HUES64 (cell line): Measurements from ENCODE around the gene OR5C1. TPM values are rescaled to one million over a fixed set of nuclear protein-coding genes. Genes with fewer than 3 reads are reported as not detected.

Experiments
- H3K27ac ChIP-seq: 2 replicates; pipeline ENCODE4 v1.7.0; 2013; ENCODE audit warnings: low read depth, low read length, inconsistent platforms
- H3K27me3 ChIP-seq: 2 replicates; pipeline ENCODE4 v1.6.1; 2013; ENCODE audit warnings: mild to moderate bottlenecking, low read length; ENCODE audit not compliant: insufficient read depth
- H3K36me3 ChIP-seq: 2 replicates; pipeline ENCODE4 v1.6.1; 2013; ENCODE audit warnings: mild to moderate bottlenecking, low read length; ENCODE audit not compliant: insufficient read depth
- H3K4me1 ChIP-seq: 2 replicates; pipeline ENCODE4 v1.6.1; 2013; ENCODE audit warnings: mild to moderate bottlenecking, low read length, moderate library complexity; ENCODE audit not compliant: insufficient read depth
- H3K4me3 ChIP-seq: 2 replicates; pipeline ENCODE4 v1.5.1; 2013; ENCODE audit warnings: mild to moderate bottlenecking, low read length, moderate library complexity
- H3K9ac ChIP-seq: 2 replicates; pipeline ENCODE4 v1.6.1; 2013; ENCODE audit warnings: mild to moderate bottlenecking, low read depth, low read length
- H3K9me3 ChIP-seq: 2 replicates; pipeline ENCODE4 v1.6.1; 2013; ENCODE audit warnings: low read depth, low read length; ENCODE audit not compliant: insufficient read depth
- WGBS: fragments of 150-250, 120-280 bp; methylation state at CpG from one replicate; pipeline ENCODE4 v1.1.7; 2013; ENCODE audit warnings: missing lambda C conversion rate; 5-methylcytosine and 5-hydroxymethylcytosine counted together
- polyA plus RNA-seq, 2 experiments: library from polyadenylated mRNA; stranded (reverse); fragments of 50-300 nt; gene quantifications; one replicate each; pipeline ENCODE4 v1.2.3, GENCODE V29; 2013

OR5C1 gene
- polyA plus RNA-seq (2013, experiment 1 of 2), result not detected
- polyA plus RNA-seq (2013, experiment 2 of 2), result not detected

DNA sequence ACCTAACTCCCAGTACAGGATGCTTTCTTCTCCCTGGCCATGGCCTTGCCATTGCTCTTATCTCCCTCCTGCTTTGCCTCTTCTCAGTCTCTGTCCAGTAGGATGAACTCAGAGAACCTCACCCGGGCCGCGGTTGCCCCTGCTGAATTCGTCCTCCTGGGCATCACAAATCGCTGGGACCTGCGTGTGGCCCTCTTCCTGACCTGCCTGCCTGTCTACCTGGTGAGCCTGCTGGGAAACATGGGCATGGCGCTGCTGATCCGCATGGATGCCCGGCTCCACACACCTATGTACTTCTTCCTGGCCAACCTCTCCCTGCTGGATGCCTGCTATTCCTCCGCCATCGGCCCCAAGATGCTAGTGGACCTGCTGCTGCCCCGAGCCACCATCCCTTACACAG is at the start of gene OR5C1:
OR5C1 (plus strand) TSS at position 103 of the 400 bp plus-strand sequence; CDS start at position 103, 0 bp downstream.
- Histone ChIP-seq H3K9ac (no peak within 1 kb of the TSS), H3K4me1 (no peaks in the 10 kb centered on the region), H3K36me3 (no peaks in the 10 kb centered on the region), H3K4me3 (no peak within 1 kb of the TSS), H3K9me3 (0 out of 2 replicates have a peak, but pooled peaks cover 5% of the 10 kb centered on the region), H3K27ac (no peak within 1 kb of the TSS), H3K27me3 (no peaks in the 10 kb centered on the region)
- WGBS, result 91% methylated on average over 12 of the region's 12 CpGs

DNA sequence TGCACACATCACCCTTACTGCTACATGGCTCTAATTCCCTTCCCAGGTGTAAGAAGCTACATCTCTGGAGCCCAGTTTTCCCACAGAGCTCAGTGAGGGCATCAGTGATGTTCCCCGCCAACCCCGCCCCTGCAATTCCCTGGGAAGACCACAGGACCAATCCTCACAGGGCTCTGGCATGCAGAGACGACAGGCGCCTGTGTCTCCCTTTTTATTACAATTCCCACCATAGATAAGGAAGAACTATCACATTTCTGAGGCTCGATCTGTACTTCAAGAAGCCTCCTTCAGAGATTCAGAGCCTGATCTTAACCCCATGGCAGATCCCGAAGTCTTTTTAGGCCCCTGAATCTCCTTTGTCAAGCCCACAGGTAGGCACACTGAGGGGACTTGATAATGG is 46.7 kb upstream of the OR5C1 start, which contains the start of gene OR1L6:
OR1L6 (plus strand) TSS at position 301 of the 400 bp plus-strand sequence. CDS start 7,545 bp downstream, outside the sequence.
- WGBS, result 81% methylated on average over 6 of the region's 6 CpGs
- no peak within 1 kb of the TSS for H3K27ac ChIP-seq
- no peaks in the 10 kb centered on the region for H3K27me3 ChIP-seq
- H3K4me1 ChIP-seq, result no peaks in the 10 kb centered on the region
- H3K4me3 ChIP-seq, result no peak within 1 kb of the TSS
- H3K9me3 ChIP-seq, result peaks cover 69% of the 10 kb centered on the region
- H3K36me3 ChIP-seq, result no peaks in the 10 kb centered on the region
- no peak within 1 kb of the TSS for H3K9ac ChIP-seq

DNA sequence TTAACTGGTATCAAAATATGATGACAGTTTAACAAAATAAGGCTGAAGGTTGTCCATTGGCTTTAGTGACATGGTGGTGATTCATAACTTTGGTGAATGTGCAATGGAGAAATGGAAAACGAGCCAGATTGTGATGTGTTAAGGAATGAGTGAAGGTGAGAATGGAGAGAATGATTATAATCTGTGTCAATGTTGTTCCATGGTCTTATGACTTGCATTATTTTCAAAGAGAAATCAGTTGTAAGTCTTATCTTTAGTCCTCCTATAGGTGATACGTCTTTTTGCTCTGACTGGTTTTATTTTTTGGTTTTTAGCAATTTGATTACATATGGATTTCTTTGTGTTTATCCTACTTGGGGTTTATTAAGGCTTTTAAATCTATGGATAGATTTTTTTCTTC is 33.9 kb upstream of the OR5C1 start:
- WGBS, result 43% methylated on average over 2 of the region's 2 CpGs
- no peak overlapping the region for H3K4me3 ChIP-seq
- H3K4me1 ChIP-seq, result no peaks in the 10 kb centered on the region
- no peaks in the 10 kb centered on the region for H3K36me3 ChIP-seq
- no peak overlapping the region for H3K27ac ChIP-seq
- H3K9me3 ChIP-seq, result peaks cover 76% of the 10 kb centered on the region
- H3K27me3 ChIP-seq, result no peaks in the 10 kb centered on the region
- H3K9ac ChIP-seq, result no peak overlapping the region

DNA sequence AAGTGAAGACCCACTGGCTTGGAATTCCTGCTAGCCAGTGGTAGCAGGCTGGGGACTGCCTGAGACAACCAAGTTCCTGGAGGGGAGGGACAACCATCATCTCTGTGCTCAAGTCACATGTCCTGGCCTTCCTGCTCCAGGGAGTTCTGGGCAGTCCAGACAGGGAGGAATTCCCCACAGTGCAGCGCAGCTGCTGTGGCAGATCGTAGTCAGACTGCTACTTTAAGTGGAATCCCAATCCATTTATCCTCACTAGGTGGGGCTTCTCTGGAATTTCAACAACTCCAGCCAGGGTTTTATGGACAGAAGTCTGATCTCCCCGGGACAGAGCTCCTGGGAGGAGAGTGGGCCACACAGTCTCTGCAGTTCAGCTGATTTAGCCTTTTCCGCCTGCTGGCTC is 20.9 kb upstream of the OR5C1 start:
- no peak overlapping the region for H3K27ac ChIP-seq
- H3K36me3 ChIP-seq, result no peaks in the 10 kb centered on the region
- H3K9ac ChIP-seq, result no peak overlapping the region
- whole genome bisulfite sequencing, result 84% methylated on average over 4 of the region's 4 CpGs
- H3K4me3 ChIP-seq, result no peak overlapping the region
- H3K27me3 ChIP-seq, result no peaks in the 10 kb centered on the region
- H3K9me3 ChIP-seq, result peaks cover 24% of the 10 kb centered on the region
- H3K4me1 ChIP-seq, result no peaks in the 10 kb centered on the region

DNA sequence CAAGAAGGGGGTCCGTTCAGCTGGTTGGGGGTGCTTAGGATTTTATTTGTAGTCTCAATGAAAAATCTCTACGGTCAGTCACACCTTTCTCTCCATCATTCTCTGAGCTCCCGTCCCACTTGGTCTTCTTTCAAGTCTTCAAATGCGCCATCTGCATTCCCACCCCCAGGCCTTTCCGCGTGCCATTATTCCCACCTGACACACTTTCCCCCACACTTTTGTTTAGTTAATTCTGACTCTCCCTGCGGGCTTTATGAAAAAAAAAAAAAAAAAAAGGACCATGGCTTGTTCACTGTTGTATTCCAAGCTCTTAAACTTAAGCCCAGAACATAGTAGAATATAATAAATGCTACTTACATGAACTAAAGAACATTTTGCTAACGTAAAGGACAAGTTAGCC is 11.7 kb upstream of the OR5C1 start:
- no peak overlapping the region for H3K9ac ChIP-seq
- WGBS, result 80% methylated on average over 7 of the region's 8 CpGs
- no peak overlapping the region for H3K4me3 ChIP-seq
- no peaks in the 10 kb centered on the region for H3K27me3 ChIP-seq
- H3K4me1 ChIP-seq, result no peaks in the 10 kb centered on the region
- no peak overlapping the region for H3K27ac ChIP-seq
- H3K9me3 ChIP-seq, result peaks cover 15% of the 10 kb centered on the region
- H3K36me3 ChIP-seq, result no peaks in the 10 kb centered on the region

DNA sequence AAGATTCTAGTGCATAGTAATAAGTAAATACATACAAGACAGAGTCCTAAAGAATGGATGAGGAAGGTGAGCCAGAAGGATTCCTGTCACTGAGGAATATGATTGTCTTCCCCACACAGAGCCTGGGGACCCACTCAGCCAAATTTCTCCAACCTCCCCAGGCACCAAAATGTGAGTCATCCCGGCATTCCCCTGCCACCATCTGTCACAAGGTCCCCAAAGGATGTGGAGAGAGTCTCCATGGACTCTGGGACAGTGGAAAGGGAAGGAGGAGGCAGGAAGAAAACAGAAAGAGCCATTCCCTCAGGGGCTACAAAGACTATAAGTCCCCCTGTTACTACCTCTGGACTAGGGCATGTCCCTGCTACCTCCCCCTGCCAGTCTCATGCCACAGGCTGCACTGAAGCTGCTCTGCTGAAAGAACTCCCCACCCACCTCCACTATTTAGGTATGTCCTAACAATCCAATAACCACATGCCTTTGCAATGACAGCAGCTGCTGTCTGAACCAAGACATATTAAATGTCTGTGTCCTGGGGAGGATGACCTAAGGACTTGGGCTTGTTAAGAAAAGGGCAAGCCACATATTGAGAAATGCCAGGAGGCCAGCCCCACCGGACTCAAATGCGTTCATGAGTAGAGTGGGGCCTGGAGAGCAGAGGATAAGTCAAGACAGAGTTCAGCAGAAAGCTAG is 10.7 kb upstream of the OR5C1 start:
- no peaks in the 10 kb centered on the region for H3K4me1 ChIP-seq
- no peak overlapping the region for H3K27ac ChIP-seq
- no peaks in the 10 kb centered on the region for H3K27me3 ChIP-seq
- no peaks in the 10 kb centered on the region for H3K36me3 ChIP-seq
- no peak overlapping the region for H3K9ac ChIP-seq
- no peak overlapping the region for H3K4me3 ChIP-seq
- WGBS, result 79% methylated on average over 3 of the region's 3 CpGs
- H3K9me3 ChIP-seq, result peaks cover 15% of the 10 kb centered on the region

DNA sequence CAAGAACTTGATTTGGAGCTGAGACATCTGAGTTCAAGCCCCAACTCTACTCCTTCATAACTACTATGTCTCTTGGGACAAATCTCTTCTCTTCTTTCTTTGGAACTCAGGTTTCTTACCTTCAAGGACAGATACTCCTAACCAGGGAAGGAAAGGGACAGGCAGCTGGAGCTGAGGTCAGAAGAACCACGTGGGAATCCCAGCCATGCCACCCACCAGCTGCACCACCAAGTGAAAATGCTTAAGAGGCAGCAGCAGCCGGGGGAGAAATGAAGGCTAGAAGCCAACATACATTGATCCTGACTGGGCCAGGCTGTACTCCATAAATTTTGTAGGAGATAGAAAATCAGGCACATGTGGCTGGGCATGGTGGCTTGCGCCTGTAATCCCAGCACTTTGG is 9.6 kb upstream of the OR5C1 start:
- H3K4me3 ChIP-seq, result no peak overlapping the region
- WGBS, result 76% methylated on average over 3 of the region's 3 CpGs
- H3K27ac ChIP-seq, result no peak overlapping the region
- H3K36me3 ChIP-seq, result no peaks in the 10 kb centered on the region
- no peaks in the 10 kb centered on the region for H3K27me3 ChIP-seq
- no peak overlapping the region for H3K9ac ChIP-seq
- H3K4me1 ChIP-seq, result no peaks in the 10 kb centered on the region
- peaks cover 5% of the 10 kb centered on the region for H3K9me3 ChIP-seq

DNA sequence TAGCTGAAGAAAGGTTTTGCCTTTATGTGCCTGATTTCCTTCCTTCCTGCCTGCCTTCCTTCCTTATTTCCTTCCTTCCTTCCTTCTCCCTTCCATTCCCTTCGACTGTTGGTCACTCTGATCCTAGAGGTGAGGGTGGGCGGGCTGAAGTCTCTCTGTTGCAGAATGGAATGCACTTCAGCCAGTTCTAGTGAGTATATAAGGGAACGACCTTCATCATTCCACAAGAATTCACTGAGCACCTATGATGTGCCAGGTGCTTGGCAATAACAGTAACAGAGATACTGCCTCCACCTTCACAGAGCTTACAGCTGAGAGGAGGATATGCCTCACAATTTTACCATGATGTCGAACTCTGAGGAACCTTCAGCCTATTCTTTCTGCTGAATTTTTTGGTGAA is 8.7 kb upstream of the OR5C1 start:
- Histone ChIP-seq H3K27ac (no peak overlapping the region), H3K27me3 (no peaks in the 10 kb centered on the region), H3K9ac (no peak overlapping the region), H3K4me3 (no peak overlapping the region), H3K4me1 (no peaks in the 10 kb centered on the region), H3K9me3 (no peaks in the 10 kb centered on the region), H3K36me3 (no peaks in the 10 kb centered on the region)
- WGBS, result 65% methylated on average over 4 of the region's 4 CpGs

DNA sequence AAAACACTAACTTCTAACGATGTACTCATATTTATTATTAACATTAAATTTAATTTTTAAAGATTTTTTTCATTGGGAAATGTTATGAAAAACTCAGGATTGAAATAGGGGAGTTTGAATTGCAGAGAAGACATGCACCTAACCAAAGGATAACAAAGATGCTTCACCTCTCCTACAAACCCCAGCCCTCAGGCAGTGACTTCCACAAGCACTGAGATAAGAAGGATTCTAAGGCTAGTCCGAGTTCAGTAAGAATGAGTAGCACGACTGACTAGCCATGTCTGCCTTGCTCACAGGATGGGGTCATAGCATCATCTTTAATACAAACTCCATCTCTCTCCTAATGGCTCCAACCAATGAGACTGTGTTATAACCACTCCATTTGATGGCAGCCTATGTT is 7.1 kb upstream of the OR5C1 start:
- H3K27ac ChIP-seq, result no peak overlapping the region
- H3K4me1 ChIP-seq, result no peaks in the 10 kb centered on the region
- no peaks in the 10 kb centered on the region for H3K36me3 ChIP-seq
- H3K27me3 ChIP-seq, result no peaks in the 10 kb centered on the region
- no peak overlapping the region for H3K9ac ChIP-seq
- H3K4me3 ChIP-seq, result no peak overlapping the region
- no peaks in the 10 kb centered on the region for H3K9me3 ChIP-seq
- WGBS, result 70% methylated on average over 2 of the region's 3 CpGs

DNA sequence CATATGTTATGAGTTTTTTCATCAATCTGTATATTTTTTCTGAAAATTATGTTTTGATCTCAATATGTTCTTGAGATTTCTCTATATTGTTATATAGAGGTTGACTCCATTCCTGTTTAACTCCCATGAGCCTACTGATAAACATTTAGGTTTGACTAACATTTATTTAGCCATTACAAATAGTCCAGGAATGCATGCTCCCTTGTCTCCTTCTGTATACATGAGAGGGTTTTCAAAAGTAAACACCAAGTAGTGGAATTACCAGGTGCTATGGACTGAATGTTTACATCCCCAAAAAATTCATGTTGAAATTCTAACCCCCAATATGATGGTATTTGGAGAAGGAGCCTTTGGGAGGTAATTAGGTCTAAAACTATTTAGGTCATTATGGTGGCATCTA is 3.5 kb upstream of the OR5C1 start:
- H3K4me3 ChIP-seq, result no peak overlapping the region
- H3K4me1 ChIP-seq, result no peaks in the 10 kb centered on the region
- H3K9me3 ChIP-seq, result no peaks in the 10 kb centered on the region
- H3K27ac ChIP-seq, result no peak overlapping the region
- H3K9ac ChIP-seq, result no peak overlapping the region
- no peaks in the 10 kb centered on the region for H3K27me3 ChIP-seq
- H3K36me3 ChIP-seq, result no peaks in the 10 kb centered on the region

DNA sequence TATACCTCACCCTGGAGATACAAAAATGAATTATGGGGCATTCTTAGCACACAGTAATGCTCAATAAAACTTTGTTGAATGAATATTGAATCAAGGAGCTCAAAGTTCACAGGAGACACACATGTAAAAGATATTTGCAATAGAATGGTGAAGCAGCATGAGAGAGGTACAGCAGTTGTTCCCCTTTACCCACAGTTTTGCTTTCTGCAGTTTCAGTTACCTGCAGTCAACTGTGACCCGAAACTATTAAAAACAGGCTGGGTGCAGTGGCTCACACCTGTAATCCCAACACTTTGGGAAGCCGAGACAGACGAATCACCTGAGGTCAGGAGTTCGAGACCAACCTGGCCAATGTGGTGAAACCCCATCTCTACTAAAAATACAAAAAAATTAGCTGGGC is 2.4 kb upstream of the OR5C1 start:
- H3K9me3 ChIP-seq, result no peaks in the 10 kb centered on the region
- H3K9ac ChIP-seq, result no peak overlapping the region
- H3K4me1 ChIP-seq, result no peaks in the 10 kb centered on the region
- H3K27ac ChIP-seq, result no peak overlapping the region
- no peaks in the 10 kb centered on the region for H3K27me3 ChIP-seq
- no peak overlapping the region for H3K4me3 ChIP-seq
- no peaks in the 10 kb centered on the region for H3K36me3 ChIP-seq
- whole genome bisulfite sequencing, result 91% methylated on average over 4 of the region's 4 CpGs
